ENCODE data around the gene RAB9A. TPM values are rescaled to one million over a fixed set of nuclear protein-coding genes. Genes with fewer than 3 reads are reported as not detected.
"Not testable (repeated sequence)": the region's sequence is repeated elsewhere in the genome, so short reads cannot be mapped to it uniquely, and the experiment has no call there.

RAB9A gene
- total RNA-seq, 1 donor from 2014 or later, result 31.7 TPM

DNA sequence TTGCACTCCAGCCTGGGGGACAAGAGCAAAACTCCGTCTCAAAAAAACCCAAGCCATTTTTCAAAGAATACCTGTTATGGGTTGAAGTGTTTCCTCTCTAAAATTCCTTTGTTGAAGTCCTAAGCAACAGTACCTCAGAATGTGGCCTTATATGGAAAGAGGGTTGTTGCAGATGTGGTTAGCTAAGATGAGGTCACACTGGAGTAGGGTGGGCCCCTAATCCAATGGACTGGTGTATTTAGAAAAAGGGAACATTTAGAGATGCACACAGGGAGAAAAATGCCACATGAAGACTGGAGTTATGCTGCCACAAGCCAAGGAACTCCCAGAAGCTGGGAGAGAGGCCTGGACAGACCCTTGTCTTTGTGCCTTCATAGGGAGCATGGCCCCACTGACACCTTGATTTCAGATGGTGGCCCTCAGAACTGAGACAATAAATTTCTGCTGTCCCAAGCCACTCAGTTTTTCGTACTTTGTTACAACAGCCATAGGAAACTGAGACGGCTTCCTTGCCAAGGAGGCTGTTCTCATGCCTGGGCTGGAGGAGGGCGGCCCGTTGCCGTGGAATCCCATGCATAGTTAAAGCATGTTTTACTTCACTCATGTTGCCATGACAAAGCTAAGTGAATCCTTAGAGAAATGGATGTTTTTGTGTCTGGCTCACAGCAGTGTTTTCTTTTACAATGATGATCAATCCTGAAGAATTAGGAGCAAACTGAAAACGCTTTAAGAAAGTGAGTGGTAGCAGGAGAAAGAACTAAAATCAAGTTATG is 29.0 kb downstream of the RAB9A start:
- no peaks in the 10 kb centered on the region for H3K36me3 ChIP-seq
- intact Hi-C loops (cut with DNase I), result no loop called here
- DNase-seq (no peak), ATAC-seq (no peak)
- no peak overlapping the region for H3K4me3 ChIP-seq
- no peaks in the 10 kb centered on the region for H3K9me3 ChIP-seq
- no peak overlapping the region for H3K27ac ChIP-seq
- TF ChIP-seq, protein P1, sequence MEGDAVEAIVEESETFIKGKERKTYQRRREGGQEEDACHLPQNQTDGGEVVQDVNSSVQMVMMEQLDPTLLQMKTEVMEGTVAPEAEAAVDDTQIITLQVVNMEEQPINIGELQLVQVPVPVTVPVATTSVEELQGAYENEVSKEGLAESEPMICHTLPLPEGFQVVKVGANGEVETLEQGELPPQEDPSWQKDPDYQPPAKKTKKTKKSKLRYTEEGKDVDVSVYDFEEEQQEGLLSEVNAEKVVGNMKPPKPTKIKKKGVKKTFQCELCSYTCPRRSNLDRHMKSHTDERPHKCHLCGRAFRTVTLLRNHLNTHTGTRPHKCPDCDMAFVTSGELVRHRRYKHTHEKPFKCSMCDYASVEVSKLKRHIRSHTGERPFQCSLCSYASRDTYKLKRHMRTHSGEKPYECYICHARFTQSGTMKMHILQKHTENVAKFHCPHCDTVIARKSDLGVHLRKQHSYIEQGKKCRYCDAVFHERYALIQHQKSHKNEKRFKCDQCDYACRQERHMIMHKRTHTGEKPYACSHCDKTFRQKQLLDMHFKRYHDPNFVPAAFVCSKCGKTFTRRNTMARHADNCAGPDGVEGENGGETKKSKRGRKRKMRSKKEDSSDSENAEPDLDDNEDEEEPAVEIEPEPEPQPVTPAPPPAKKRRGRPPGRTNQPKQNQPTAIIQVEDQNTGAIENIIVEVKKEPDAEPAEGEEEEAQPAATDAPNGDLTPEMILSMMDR (IDR thresholded peaks at IDR 0.05), result no peak
- peaks cover 2% of the 10 kb centered on the region for H3K4me1 ChIP-seq
- H3K27me3 ChIP-seq, result no peaks in the 10 kb centered on the region

DNA sequence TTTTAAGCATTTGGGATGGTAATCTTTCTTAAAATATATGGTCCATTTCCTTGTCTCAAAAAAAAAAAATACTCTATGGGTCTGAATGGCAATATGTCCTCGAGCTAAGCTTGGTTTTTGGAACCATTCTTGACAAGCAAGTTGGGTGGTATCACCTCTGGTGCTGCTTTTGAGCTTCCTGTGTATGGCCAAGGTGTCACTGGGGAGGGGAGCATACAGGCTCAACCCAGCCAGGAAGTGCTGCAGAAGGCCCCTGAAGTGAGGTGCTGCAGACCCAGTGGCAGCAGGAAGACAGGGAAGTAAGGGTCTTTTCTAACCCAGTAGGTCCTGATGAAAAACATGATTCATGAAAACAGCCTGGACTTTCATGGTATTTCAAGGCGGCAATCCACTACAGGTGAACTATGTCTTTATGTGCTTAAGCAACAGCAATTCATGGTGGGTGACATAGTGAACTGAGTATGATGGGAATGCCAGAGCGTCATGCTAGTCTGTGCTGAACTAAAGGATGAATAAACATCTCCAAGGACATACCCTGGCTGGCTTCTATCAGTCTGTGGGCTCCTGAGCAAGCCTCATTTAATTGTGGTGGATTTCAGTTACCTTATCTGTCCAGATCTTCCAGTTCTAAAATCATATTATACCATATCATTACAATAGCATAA is 30.4 kb downstream of the RAB9A start:
- intact Hi-C loops (cut with DNase I), result no loop called here
- TF ChIP-seq, protein P1 (IDR thresholded peaks at IDR 0.05), result no peak
- Histone ChIP-seq H3K36me3 (no peaks in the 10 kb centered on the region), H3K27me3 (no peaks in the 10 kb centered on the region), H3K27ac (no peak overlapping the region), H3K9me3 (no peaks in the 10 kb centered on the region), H3K4me1 (peaks cover 2% of the 10 kb centered on the region), H3K4me3 (no peak overlapping the region)
- no peak for ATAC-seq
- no peak for DNase-seq

- ATAC-seq, result no peak
Measured at GRCh38 chrX:13721371-13721770, 32.4 kb downstream of the RAB9A start.

GRCh38 chrX:13721819-13722519 is 33.0 kb downstream of the RAB9A start:
- H3K27me3 ChIP-seq, result no peaks in the 10 kb centered on the region
- no peak overlapping the region for H3K27ac ChIP-seq
- no peak for DNase-seq
- H3K9me3 ChIP-seq, result no peaks in the 10 kb centered on the region
- TF ChIP-seq, protein P1 (IDR thresholded peaks at IDR 0.05), result no peak
- H3K4me1 ChIP-seq, result peaks cover 2% of the 10 kb centered on the region
- no peak for ATAC-seq
- no peaks in the 10 kb centered on the region for H3K36me3 ChIP-seq
- intact Hi-C loops (cut with DNase I), result no loop called here
- H3K4me3 ChIP-seq, result no peak overlapping the region

More at GRCh38 chrX:13721371-13721770, 32.4 kb downstream of the RAB9A start:
- no peak overlapping the region for H3K27ac ChIP-seq
- TF ChIP-seq, protein P1 (IDR thresholded peaks at IDR 0.05), result no peak
- peaks cover 2% of the 10 kb centered on the region for H3K4me1 ChIP-seq
- no peak overlapping the region for H3K4me3 ChIP-seq
- no peaks in the 10 kb centered on the region for H3K36me3 ChIP-seq
- H3K27me3 ChIP-seq, result no peaks in the 10 kb centered on the region
- H3K9me3 ChIP-seq, result no peaks in the 10 kb centered on the region
- no peak for DNase-seq
- intact Hi-C loops (cut with DNase I), result no loop called here

GRCh38 chrX:13724878-13725277 is 36.0 kb downstream of the RAB9A start:
- H3K9me3 ChIP-seq; ATAC-seq; H3K4me1 ChIP-seq; intact Hi-C loops (cut with DNase I); H3K27me3 ChIP-seq; H3K4me3 ChIP-seq; H3K36me3 ChIP-seq; DNase-seq; H3K27ac ChIP-seq: not testable (repeated sequence)

GRCh38 chrX:13726583-13726982 is 37.7 kb downstream of the RAB9A start:
- H3K4me1 ChIP-seq; H3K4me3 ChIP-seq; DNase-seq; H3K9me3 ChIP-seq; H3K36me3 ChIP-seq; H3K27me3 ChIP-seq; ATAC-seq; H3K27ac ChIP-seq; intact Hi-C loops (cut with DNase I): not testable (repeated sequence)

GRCh38 chrX:13730523-13730922 is 41.6 kb downstream of the RAB9A start:
- H3K36me3 ChIP-seq; H3K27me3 ChIP-seq; DNase-seq; H3K4me1 ChIP-seq; H3K4me3 ChIP-seq; H3K27ac ChIP-seq; intact Hi-C loops (cut with DNase I); ATAC-seq; H3K9me3 ChIP-seq: not testable (repeated sequence)
